Measurements from ENCODE around the gene OTUD3. TPM values are rescaled to one million over a fixed set of nuclear protein-coding genes. Genes with fewer than 3 reads are reported as not detected.
"Not testable (repeated sequence)": the region's sequence is repeated elsewhere in the genome, so short reads cannot be mapped to it uniquely, and the experiment has no call there.

OTUD3 gene
- total RNA-seq, 1 experiment from 2014 or later = 14.7 TPM

DNA sequence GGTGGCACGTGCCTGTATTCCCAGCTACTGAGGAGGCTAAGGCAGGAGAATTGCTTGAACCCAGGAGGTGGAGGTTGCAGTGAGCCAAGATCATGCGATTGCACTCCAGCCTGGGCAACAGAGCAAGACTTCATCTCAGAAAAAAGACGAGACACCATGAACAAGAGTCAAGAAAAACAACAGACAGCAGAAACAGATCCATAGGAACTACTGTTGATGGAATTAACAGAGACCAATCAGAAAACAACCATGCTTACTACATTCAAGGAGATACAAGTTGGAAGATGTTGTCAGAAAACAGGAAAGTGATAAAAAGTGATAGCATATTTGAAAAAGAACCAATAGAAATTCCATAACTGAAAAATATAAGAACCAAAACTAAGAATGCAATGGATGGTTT lies 19.3 kb upstream of the OTUD3 start:
- no peaks in the 10 kb centered on the region for H3K27me3 Mint-ChIP-seq (ENCODE audit: unreplicated experiment)
- no peak for DNase-seq
- BruUV-seq (replicated peaks) = no TSS peak
- H3K4me1 Mint-ChIP-seq (ENCODE audit: low read depth, unreplicated experiment) = peaks cover 39% of the 10 kb centered on the region
- intact Hi-C loops (cut with micrococcal nuclease; ENCODE audit: unreplicated experiment) = loop anchor here (5.0 kb wide), 1 partner anchor 46 kb away; the partner anchor contains the start of gene RNF186
- CTCF ChIA-PET = no interaction called here
- TF ChIP-seq CTCF (IDR thresholded peaks at IDR 0.05; ENCODE audit: unreplicated experiment) = no peak
- H3K4me3 Mint-ChIP-seq (ENCODE audit: low read depth, unreplicated experiment) = no peak overlapping the region
- peaks cover 7% of the 10 kb centered on the region for H3K36me3 Mint-ChIP-seq (ENCODE audit: insufficient read depth, unreplicated experiment)
- H3K9me3 Mint-ChIP-seq (ENCODE audit: low read depth, unreplicated experiment) = peaks cover 4% of the 10 kb centered on the region
- peak overlapping the region; percentile 93 for H3K27ac Mint-ChIP-seq (ENCODE audit: unreplicated experiment)

DNA sequence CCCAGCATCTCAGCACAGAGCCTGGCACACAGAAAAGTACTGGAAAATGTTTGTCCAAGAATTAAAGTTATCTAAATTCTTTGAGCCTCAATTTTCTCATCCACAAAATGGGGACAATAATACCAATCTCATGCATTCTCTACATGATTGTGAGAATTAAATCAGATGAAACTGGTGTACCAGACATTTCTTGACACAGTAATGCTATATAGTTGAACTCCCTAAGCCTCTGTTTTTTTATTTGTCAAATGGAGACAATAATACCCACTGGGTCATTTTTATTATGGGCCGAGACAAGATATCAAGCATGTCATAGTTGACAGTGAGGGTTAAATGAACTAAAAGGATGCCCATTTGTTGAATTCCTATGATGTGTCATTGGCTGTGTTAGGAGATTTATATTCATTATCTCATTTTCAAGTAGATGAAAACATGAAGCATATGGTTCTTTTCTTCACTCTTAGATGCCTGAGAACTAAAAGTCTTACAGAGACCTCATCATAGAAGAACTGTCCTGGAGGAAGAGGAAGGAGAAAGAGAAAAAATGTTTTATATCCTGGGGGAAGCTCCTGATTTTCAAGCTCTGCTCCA lies 17.5 kb upstream of the OTUD3 start:
- H3K4me3 Mint-ChIP-seq (ENCODE audit: low read depth, unreplicated experiment) = no peak overlapping the region
- H3K4me1 Mint-ChIP-seq (ENCODE audit: low read depth, unreplicated experiment) = peaks cover 39% of the 10 kb centered on the region
- BruUV-seq (replicated peaks) = no TSS peak
- DNase-seq = no peak
- no peak overlapping the region for H3K27ac Mint-ChIP-seq (ENCODE audit: unreplicated experiment)
- CTCF ChIA-PET = no interaction called here
- H3K9me3 Mint-ChIP-seq (ENCODE audit: low read depth, unreplicated experiment) = peaks cover 4% of the 10 kb centered on the region
- intact Hi-C loops (cut with micrococcal nuclease; ENCODE audit: unreplicated experiment) = loop anchor here (5.0 kb wide), 1 partner anchor 47 kb away; the partner anchor contains the start of gene RNF186
- H3K36me3 Mint-ChIP-seq (ENCODE audit: insufficient read depth, unreplicated experiment) = peaks cover 7% of the 10 kb centered on the region
- no peaks in the 10 kb centered on the region for H3K27me3 Mint-ChIP-seq (ENCODE audit: unreplicated experiment)
- TF ChIP-seq CTCF (IDR thresholded peaks at IDR 0.05; ENCODE audit: unreplicated experiment) = no peak

- TF ChIP-seq CTCF (IDR thresholded peaks at IDR 0.05; ENCODE audit: unreplicated experiment) = no peak
- Mint-ChIP-seq H3K27ac (ENCODE audit: unreplicated experiment) (no peak overlapping the region), H3K27me3 (ENCODE audit: unreplicated experiment) (no peaks in the 10 kb centered on the region), H3K36me3 (ENCODE audit: insufficient read depth, unreplicated experiment) (peaks cover 7% of the 10 kb centered on the region), H3K4me3 (ENCODE audit: low read depth, unreplicated experiment) (no peak overlapping the region), H3K4me1 (ENCODE audit: low read depth, unreplicated experiment) (peaks cover 29% of the 10 kb centered on the region), H3K9me3 (ENCODE audit: low read depth, unreplicated experiment) (peaks cover 4% of the 10 kb centered on the region)
- no TSS peak for BruUV-seq (replicated peaks)
- CTCF ChIA-PET = no interaction called here
- intact Hi-C loops (cut with micrococcal nuclease; ENCODE audit: unreplicated experiment) = no loop called here
- no peak for DNase-seq
Observed at GRCh38 chr1:19866029-19866428, 16.2 kb upstream of the OTUD3 start.

- Mint-ChIP-seq H3K9me3 (ENCODE audit: low read depth, unreplicated experiment) (peaks cover 4% of the 10 kb centered on the region), H3K27ac (ENCODE audit: unreplicated experiment) (no peak overlapping the region), H3K27me3 (ENCODE audit: unreplicated experiment) (no peaks in the 10 kb centered on the region), H3K4me3 (ENCODE audit: low read depth, unreplicated experiment) (no peak overlapping the region), H3K36me3 (ENCODE audit: insufficient read depth, unreplicated experiment) (peaks cover 7% of the 10 kb centered on the region), H3K4me1 (ENCODE audit: low read depth, unreplicated experiment) (peaks cover 29% of the 10 kb centered on the region)
- TF ChIP-seq CTCF (IDR thresholded peaks at IDR 0.05; ENCODE audit: unreplicated experiment) = no peak
- DNase-seq = no peak
- CTCF ChIA-PET = interaction anchor here (0.7 to 0.9 kb wide), 2 partner anchors 15 to 52 kb away, joined by 3 read pairs; partner anchors contain the start of genes OTUD3 and RNF186
- no TSS peak for BruUV-seq (replicated peaks)
- intact Hi-C loops (cut with micrococcal nuclease; ENCODE audit: unreplicated experiment) = no loop called here
Observed at GRCh38 chr1:19866758-19867157, 15.4 kb upstream of the OTUD3 start.

DNA sequence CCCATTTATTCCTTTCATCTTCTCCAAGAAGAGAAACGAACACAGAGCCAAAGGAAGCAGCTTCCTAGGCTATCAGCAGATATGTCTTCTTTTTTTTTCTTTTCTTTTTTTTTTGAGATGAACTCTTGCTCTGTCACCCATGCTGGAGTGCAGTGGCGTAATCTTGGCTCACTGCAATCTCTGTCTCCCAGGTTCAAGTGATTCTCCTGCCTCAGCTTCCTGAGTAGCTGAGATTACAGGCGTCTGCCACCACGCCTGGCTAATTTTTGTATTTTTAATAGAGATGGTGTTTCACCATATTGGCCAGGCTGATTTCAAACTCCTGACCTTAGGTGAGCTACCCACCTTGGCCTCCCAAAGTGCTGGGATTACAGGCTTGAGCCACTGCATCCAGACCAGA lies 13.6 kb upstream of the OTUD3 start:
- intact Hi-C loops (cut with micrococcal nuclease; ENCODE audit: unreplicated experiment); BruUV-seq (replicated peaks); H3K9me3 Mint-ChIP-seq (ENCODE audit: low read depth, unreplicated experiment); H3K36me3 Mint-ChIP-seq (ENCODE audit: insufficient read depth, unreplicated experiment); H3K27me3 Mint-ChIP-seq (ENCODE audit: unreplicated experiment); DNase-seq; H3K27ac Mint-ChIP-seq (ENCODE audit: unreplicated experiment); H3K4me3 Mint-ChIP-seq (ENCODE audit: low read depth, unreplicated experiment); CTCF ChIA-PET: not testable (repeated sequence)
- H3K4me1 Mint-ChIP-seq (ENCODE audit: low read depth, unreplicated experiment) = peaks cover 36% of the 10 kb centered on the region

DNA sequence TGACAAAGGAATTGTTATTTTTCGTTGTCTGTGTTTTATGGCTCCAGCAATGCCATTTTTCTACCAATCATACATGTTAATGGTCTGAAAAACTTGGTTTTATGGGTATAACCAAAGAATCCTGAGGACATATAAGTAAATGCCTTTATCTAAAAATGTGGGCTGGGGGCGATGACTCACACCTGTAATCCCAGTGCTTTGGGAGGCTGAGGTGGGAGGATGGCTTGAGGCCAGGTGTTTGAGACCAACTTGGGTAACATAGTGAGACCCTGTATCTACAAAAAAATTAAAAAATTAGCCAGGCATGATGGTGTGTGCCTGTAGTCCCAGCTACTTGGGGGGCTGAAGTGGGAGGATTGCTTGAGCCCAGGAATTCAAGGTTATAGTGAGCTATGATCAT lies 12.7 kb upstream of the OTUD3 start:
- H3K36me3 Mint-ChIP-seq (ENCODE audit: insufficient read depth, unreplicated experiment); H3K4me3 Mint-ChIP-seq (ENCODE audit: low read depth, unreplicated experiment); H3K27ac Mint-ChIP-seq (ENCODE audit: unreplicated experiment); BruUV-seq (replicated peaks); intact Hi-C loops (cut with micrococcal nuclease; ENCODE audit: unreplicated experiment); H3K27me3 Mint-ChIP-seq (ENCODE audit: unreplicated experiment); DNase-seq; H3K9me3 Mint-ChIP-seq (ENCODE audit: low read depth, unreplicated experiment): not testable (repeated sequence)
- CTCF ChIA-PET = interaction anchor here (1.2 kb wide), 1 partner anchor 8 kb away, joined by 3 read pairs; no protein-coding TSS in a partner anchor
- peaks cover 28% of the 10 kb centered on the region for H3K4me1 Mint-ChIP-seq (ENCODE audit: low read depth, unreplicated experiment)
